ENCODE results near the gene PTPN20.

The PTPN20 gene

DNA sequence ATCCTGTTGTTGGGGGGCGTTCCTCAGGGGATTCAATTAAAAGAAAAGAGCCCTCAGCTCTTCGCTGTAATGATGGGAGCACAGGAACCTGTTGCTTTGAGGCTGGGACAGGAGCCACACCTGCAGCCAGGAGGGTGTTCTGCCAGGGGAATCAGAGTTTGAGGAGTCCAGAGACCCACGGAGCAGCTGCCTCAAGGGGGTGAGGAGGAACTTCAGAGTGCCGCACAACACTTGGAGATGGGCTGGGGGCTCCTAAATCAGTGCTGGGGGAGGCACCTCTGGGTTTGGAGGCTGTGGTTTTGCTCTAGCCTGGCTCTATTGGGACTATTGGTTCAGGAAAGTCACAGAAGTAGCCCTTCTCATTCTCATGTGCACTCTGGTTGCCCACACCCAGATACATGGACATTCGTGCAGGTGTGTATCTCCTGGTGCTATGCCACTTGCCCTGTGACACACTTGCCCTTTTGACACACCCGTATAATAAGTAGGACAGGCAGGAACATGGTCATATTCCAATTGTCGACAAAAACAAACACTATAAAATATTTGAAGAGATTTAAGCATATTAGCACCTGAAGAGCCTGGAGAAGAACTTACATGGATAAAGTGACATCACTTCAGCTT is 98.1 kb downstream of the PTPN20 start:
- H3K9me2 ChIP-seq (ENCODE audit: low read depth, low read length) = no peaks in the 10 kb centered on the region
- H4K20me1 ChIP-seq (ENCODE audit: insufficient read depth, low read length) = no peaks in the 10 kb centered on the region
- H3K4me3 ChIP-seq (ENCODE audit: low read depth, low read length, poor library complexity, severe bottlenecking) = no peak overlapping the region
- no peak for TF ChIP-seq EZH2 (IDR thresholded peaks at IDR 0.05; ENCODE audit: borderline replicate concordance, low read length)
- TF ChIP-seq, protein P1, sequence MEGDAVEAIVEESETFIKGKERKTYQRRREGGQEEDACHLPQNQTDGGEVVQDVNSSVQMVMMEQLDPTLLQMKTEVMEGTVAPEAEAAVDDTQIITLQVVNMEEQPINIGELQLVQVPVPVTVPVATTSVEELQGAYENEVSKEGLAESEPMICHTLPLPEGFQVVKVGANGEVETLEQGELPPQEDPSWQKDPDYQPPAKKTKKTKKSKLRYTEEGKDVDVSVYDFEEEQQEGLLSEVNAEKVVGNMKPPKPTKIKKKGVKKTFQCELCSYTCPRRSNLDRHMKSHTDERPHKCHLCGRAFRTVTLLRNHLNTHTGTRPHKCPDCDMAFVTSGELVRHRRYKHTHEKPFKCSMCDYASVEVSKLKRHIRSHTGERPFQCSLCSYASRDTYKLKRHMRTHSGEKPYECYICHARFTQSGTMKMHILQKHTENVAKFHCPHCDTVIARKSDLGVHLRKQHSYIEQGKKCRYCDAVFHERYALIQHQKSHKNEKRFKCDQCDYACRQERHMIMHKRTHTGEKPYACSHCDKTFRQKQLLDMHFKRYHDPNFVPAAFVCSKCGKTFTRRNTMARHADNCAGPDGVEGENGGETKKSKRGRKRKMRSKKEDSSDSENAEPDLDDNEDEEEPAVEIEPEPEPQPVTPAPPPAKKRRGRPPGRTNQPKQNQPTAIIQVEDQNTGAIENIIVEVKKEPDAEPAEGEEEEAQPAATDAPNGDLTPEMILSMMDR (IDR thresholded peaks at IDR 0.05; ENCODE audit: low read length) = no peak
- no peaks in the 10 kb centered on the region for H3K9me3 ChIP-seq (ENCODE audit: low read length)
- H3K9ac ChIP-seq (ENCODE audit: low read length) = no peak overlapping the region
- H3K79me2 ChIP-seq (ENCODE audit: insufficient read depth, low read length) = no peaks in the 10 kb centered on the region
- no peaks in the 10 kb centered on the region for H3K27me3 ChIP-seq (ENCODE audit: insufficient read depth, low read length)
- no peak overlapping the region for H3K27ac ChIP-seq (ENCODE audit: low read depth, low read length, poor library complexity, severe bottlenecking)
- no peaks in the 10 kb centered on the region for H3F3A ChIP-seq (ENCODE audit: insufficient read depth, low read length)
- H2AFZ ChIP-seq (ENCODE audit: low read length) = no peak overlapping the region
- no peaks in the 10 kb centered on the region for H3K36me3 ChIP-seq (ENCODE audit: insufficient read depth, low read length)
- H3K4me2 ChIP-seq (ENCODE audit: low read length) = no peak overlapping the region
- H3K4me1 ChIP-seq (ENCODE audit: insufficient read depth, low read length, severe bottlenecking) = no peaks in the 10 kb centered on the region

DNA sequence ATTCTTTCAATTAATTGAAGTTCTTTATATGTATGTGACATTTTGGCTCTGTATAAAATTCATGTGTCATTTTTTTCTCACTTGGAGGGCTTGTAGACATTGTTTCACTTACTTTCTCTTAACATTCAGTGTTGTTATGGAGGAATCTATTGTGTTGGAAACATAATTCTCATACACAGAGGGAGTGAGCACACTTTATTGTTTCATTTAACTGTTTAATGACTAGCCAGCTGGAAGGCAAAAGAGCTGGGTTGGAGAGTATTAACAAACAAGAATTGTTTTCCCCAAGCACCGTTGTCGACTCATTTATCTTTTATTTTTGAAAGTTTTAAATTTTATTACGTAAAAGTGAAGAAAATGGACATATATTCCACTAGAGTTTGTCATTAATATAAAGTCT is 98.8 kb downstream of the PTPN20 start:
- no peaks in the 10 kb centered on the region for H3K4me1 ChIP-seq (ENCODE audit: insufficient read depth, low read length, severe bottlenecking)
- H2AFZ ChIP-seq (ENCODE audit: low read length) = no peak overlapping the region
- H3K79me2 ChIP-seq (ENCODE audit: insufficient read depth, low read length) = no peaks in the 10 kb centered on the region
- TF ChIP-seq EZH2 (IDR thresholded peaks at IDR 0.05; ENCODE audit: borderline replicate concordance, low read length) = no peak
- TF ChIP-seq, protein P1 (IDR thresholded peaks at IDR 0.05; ENCODE audit: low read length) = no peak
- H3K36me3 ChIP-seq (ENCODE audit: insufficient read depth, low read length) = no peaks in the 10 kb centered on the region
- H3K27ac ChIP-seq (ENCODE audit: low read depth, low read length, poor library complexity, severe bottlenecking) = no peak overlapping the region
- H3K9me3 ChIP-seq (ENCODE audit: low read length) = no peaks in the 10 kb centered on the region
- H3K9ac ChIP-seq (ENCODE audit: low read length) = no peak overlapping the region
- no peaks in the 10 kb centered on the region for H3K27me3 ChIP-seq (ENCODE audit: insufficient read depth, low read length)
- H3F3A ChIP-seq (ENCODE audit: insufficient read depth, low read length) = no peaks in the 10 kb centered on the region
- H3K4me3 ChIP-seq (ENCODE audit: low read depth, low read length, poor library complexity, severe bottlenecking) = no peak overlapping the region
- no peaks in the 10 kb centered on the region for H4K20me1 ChIP-seq (ENCODE audit: insufficient read depth, low read length)
- no peaks in the 10 kb centered on the region for H3K9me2 ChIP-seq (ENCODE audit: low read depth, low read length)
- H3K4me2 ChIP-seq (ENCODE audit: low read length) = no peak overlapping the region

DNA sequence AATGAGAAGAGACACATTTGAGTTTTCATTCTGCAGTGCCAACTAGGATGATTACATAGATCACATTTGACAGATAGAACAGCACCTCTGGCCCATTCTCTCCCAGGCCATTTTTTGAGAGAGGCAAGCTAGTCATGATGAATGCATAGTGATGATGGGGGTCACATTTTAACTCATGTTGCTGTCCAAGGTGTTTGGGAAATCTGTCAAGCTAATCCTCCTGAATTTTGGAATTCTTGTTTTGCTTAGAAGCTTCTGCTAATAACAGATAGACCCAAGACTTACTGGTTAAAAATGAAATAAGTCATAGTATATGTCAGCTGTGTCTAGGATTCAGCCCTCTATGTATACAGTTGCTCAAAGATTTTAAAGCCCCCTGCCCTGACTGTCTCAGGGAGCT is 101.0 kb downstream of the PTPN20 start:
- Histone ChIP-seq H3K79me2 (ENCODE audit: insufficient read depth, low read length) (no peaks in the 10 kb centered on the region), H3K36me3 (ENCODE audit: insufficient read depth, low read length) (no peaks in the 10 kb centered on the region), H3K4me1 (ENCODE audit: insufficient read depth, low read length, severe bottlenecking) (no peaks in the 10 kb centered on the region), H4K20me1 (ENCODE audit: insufficient read depth, low read length) (no peaks in the 10 kb centered on the region), H3K27me3 (ENCODE audit: insufficient read depth, low read length) (no peaks in the 10 kb centered on the region), H3K4me2 (ENCODE audit: low read length) (no peak overlapping the region), H3K4me3 (ENCODE audit: low read depth, low read length, poor library complexity, severe bottlenecking) (no peak overlapping the region), H3K9me3 (ENCODE audit: low read length) (no peaks in the 10 kb centered on the region), H3K27ac (ENCODE audit: low read depth, low read length, poor library complexity, severe bottlenecking) (no peak overlapping the region), H3K9ac (ENCODE audit: low read length) (no peak overlapping the region), H2AFZ (ENCODE audit: low read length) (no peak overlapping the region), H3F3A (ENCODE audit: insufficient read depth, low read length) (no peaks in the 10 kb centered on the region), H3K9me2 (ENCODE audit: low read depth, low read length) (no peaks in the 10 kb centered on the region)
- TF ChIP-seq, protein P1 (IDR thresholded peaks at IDR 0.05; ENCODE audit: low read length) = no peak
- TF ChIP-seq EZH2 (IDR thresholded peaks at IDR 0.05; ENCODE audit: borderline replicate concordance, low read length) = no peak
